HepG2 (cell line): Measurements from ENCODE around the gene TRPT1. TPM values are rescaled to one million over a fixed set of nuclear protein-coding genes. Genes with fewer than 3 reads are reported as not detected.

ENCODE experiments used
- CEBPG ChIP-seq: IDR thresholded peaks from 2 replicates; pipeline ENCODE4 v1.6.1; 2016
- EP300 ChIP-seq, 3 experiments: sonication (generic) in 1 of 3; formaldehyde crosslinking in 1 of 3; IDR thresholded peaks; 2 replicates each; pipeline versions ENCODE4 v1.5.1 to v1.6.1; 2011 to 2020; ENCODE audit warnings: low read depth in 2 of 3, low read length in 2 of 3, borderline replicate concordance in 1 of 3, improper control_type of control experiment in 1 of 3, mild to moderate bottlenecking in 1 of 3, missing genetic modification reagents in 1 of 3, moderate library complexity in 1 of 3
- GABPA ChIP-seq, 2 experiments: IDR thresholded peaks; 2 replicates each; pipeline ENCODE4 v1.6.1; 2011 to 2016; ENCODE audit warnings: low read depth in 2 of 2, low read length in 1 of 2, missing biosample characterization in 1 of 2, missing genetic modification characterization in 1 of 2
- HNF4G ChIP-seq, 2 experiments: sonication (generic) in 1 of 2; formaldehyde crosslinking in 1 of 2; IDR thresholded peaks; 2 replicates each; pipeline versions ENCODE4 v1.4.0 to v1.6.1; 2011 to 2020; ENCODE audit warnings: borderline replicate concordance in 2 of 2, low read depth in 2 of 2, mild to moderate bottlenecking in 2 of 2, low read length in 1 of 2, missing genetic modification reagents in 1 of 2, moderate library complexity in 1 of 2
- KLF15 ChIP-seq: sonication (generic); formaldehyde crosslinking; IDR thresholded peaks from 2 replicates; pipeline ENCODE4 v1.8.1; 2023; ENCODE audit warnings: borderline replicate concordance, mild to moderate bottlenecking, inconsistent platforms, missing genetic modification reagents, mixed read lengths
- MLXIP ChIP-seq: sonication (generic); formaldehyde crosslinking; IDR thresholded peaks from 2 replicates; pipeline ENCODE4 v1.9.0; 2021; ENCODE audit warnings: missing genetic modification reagents, borderline replicate concordance
- NCOA2 ChIP-seq: sonication (generic); formaldehyde crosslinking; IDR thresholded peaks from 2 replicates; pipeline ENCODE4 v1.8.0; 2022; ENCODE audit warnings: inconsistent platforms
- NFATC3 ChIP-seq: sonication (generic); formaldehyde crosslinking; IDR thresholded peaks from 2 replicates; pipeline ENCODE4 v1.5.1; 2020; ENCODE audit warnings: mild to moderate bottlenecking, missing genetic modification reagents
- PITX1 ChIP-seq: sonication (generic); formaldehyde crosslinking; IDR thresholded peaks from 2 replicates; pipeline ENCODE4 v1.5.1; 2020; ENCODE audit warnings: mild to moderate bottlenecking, missing genetic modification reagents
- RFXAP ChIP-seq: sonication (generic); formaldehyde crosslinking; IDR thresholded peaks from 2 replicates; pipeline ENCODE4 v1.4.0; 2020; ENCODE audit warnings: missing genetic modification reagents, borderline replicate concordance
- SPEN ChIP-seq: sonication (generic); formaldehyde crosslinking; IDR thresholded peaks from 2 replicates; pipeline ENCODE4 v1.5.1; 2020; ENCODE audit warnings: low read depth, mild to moderate bottlenecking, missing genetic modification reagents
- TMF1 ChIP-seq: sonication (generic); formaldehyde crosslinking; IDR thresholded peaks from 2 replicates; pipeline ENCODE4 v1.8.1; 2022; ENCODE audit warnings: low read depth, missing genetic modification reagents
- ZMAT3 ChIP-seq: sonication (generic); formaldehyde crosslinking; conservative IDR thresholded peaks from 2 replicates; pipeline ENCODE4 v1.7.0; 2021; ENCODE audit warnings: missing genetic modification reagents
- ZNF317 ChIP-seq: sonication (generic); formaldehyde crosslinking; IDR thresholded peaks from 2 replicates; pipeline ENCODE4 v1.5.0; 2020; ENCODE audit warnings: mild to moderate bottlenecking, missing genetic modification reagents
- ZNF567 ChIP-seq: sonication (generic); formaldehyde crosslinking; IDR thresholded peaks from 2 replicates; pipeline ENCODE4 v1.8.1; 2023; ENCODE audit warnings: mild to moderate bottlenecking, missing genetic modification reagents, borderline replicate concordance
- ZNF660 ChIP-seq: sonication (generic); formaldehyde crosslinking; IDR thresholded peaks from 2 replicates; pipeline ENCODE4 v1.5.1; 2020; ENCODE audit warnings: mild to moderate bottlenecking, low read depth, missing genetic modification reagents, borderline replicate concordance
- ZNF747 ChIP-seq: sonication (generic); formaldehyde crosslinking; IDR thresholded peaks from 2 replicates; pipeline ENCODE4 v1.8.1; 2023; ENCODE audit warnings: missing genetic modification reagents, mild to moderate bottlenecking, borderline replicate concordance
- polyA plus RNA-seq, 8 experiments: library from polyadenylated mRNA; depleted of rRNA in 3 of 8; stranded (reverse) in 7 of 8; unstranded in 1 of 8; fragments of >200 nt; fragmentation: Illumina TruSeq in 4 of 8; extraction: Trizol in 4 of 8; gene quantifications; 2 replicates each; pipeline versions ENCODE4 v1.2.1 to v1.2.3, GENCODE V29; 2011 to 2016; ENCODE audit warnings: low read depth in 4 of 8, missing spikeins in 1 of 8, mixed read lengths in 1 of 8; ENCODE audit not compliant: insufficient read depth in 1 of 8
- total RNA-seq, 5 experiments: library from RNA; depleted of rRNA; stranded (reverse); fragments of >200 nt; fragmentation: Illumina TruSeq; extraction: Trizol; gene quantifications; 2 replicates each; pipeline ENCODE4 v1.2.3, GENCODE V29; 2016; ENCODE audit warnings: low read depth in 1 of 5
- TF ChIP-seq, protein P1 (sequence below): sonication (generic); formaldehyde crosslinking; IDR thresholded peaks from 2 replicates; pipeline ENCODE4 v1.4.0; 2020; ENCODE audit warnings: missing genetic modification reagents, borderline replicate concordance
- TF ChIP-seq, protein P2 (sequence below): sonication (generic); formaldehyde crosslinking; IDR thresholded peaks from 2 replicates; pipeline ENCODE4 v1.4.0; 2020; ENCODE audit warnings: mild to moderate bottlenecking, missing genetic modification reagents
- TF ChIP-seq, protein P3 (sequence below): sonication (generic); formaldehyde crosslinking; IDR thresholded peaks from 2 replicates; pipeline ENCODE4 v1.4.0; 2020; ENCODE audit warnings: mild to moderate bottlenecking, missing genetic modification reagents

TRPT1 gene
- total and polyA plus RNA-seq, 2 of the 13 experiments (the other 11 are each of a cell fraction or from before 2014, with no cell fraction given): 24.8 to 40.7 TPM

GRCh38 chr11:64230171-64230984, 4.4 kb upstream of the TRPT1 start, which contains the start of gene DNAJC4 (continued):
- TF ChIP-seq, protein P1, sequence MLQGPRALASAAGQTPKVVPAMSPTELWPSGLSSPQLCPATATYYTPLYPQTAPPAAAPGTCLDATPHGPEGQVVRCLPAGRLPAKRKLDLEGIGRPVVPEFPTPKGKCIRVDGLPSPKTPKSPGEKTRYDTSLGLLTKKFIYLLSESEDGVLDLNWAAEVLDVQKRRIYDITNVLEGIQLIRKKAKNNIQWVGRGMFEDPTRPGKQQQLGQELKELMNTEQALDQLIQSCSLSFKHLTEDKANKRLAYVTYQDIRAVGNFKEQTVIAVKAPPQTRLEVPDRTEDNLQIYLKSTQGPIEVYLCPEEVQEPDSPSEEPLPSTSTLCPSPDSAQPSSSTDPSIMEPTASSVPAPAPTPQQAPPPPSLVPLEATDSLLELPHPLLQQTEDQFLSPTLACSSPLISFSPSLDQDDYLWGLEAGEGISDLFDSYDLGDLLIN (CRISPR knock-in tag): no peak; the same call in 1 of the 2 replicates
- TF ChIP-seq SPEN (CRISPR knock-in tag) (no peak; the same call in 1 of the 2 replicates), EP300 (IDR thresholded peaks at IDR 0.05; ENCODE audit: low read depth in 2 of 2, low read length in 2 of 2) (no peak), EP300 (CRISPR knock-in tag; IDR thresholded peaks at IDR 0.05; ENCODE audit: borderline replicate concordance) (no peak), ZNF660 (CRISPR knock-in tag) (no peak), MLXIP (no peak), NCOA2 (CRISPR knock-in tag) (no peak), GABPA (IDR thresholded peaks at IDR 0.05; ENCODE audit: low read depth, low read length) (no peak), GABPA (CRISPR knock-in tag; IDR thresholded peaks at IDR 0.05; ENCODE audit: low read depth) (peak; percentile 79), RFXAP (CRISPR knock-in tag) (peak; percentile 23; the same call in 1 of the 2 replicates), ZMAT3 (CRISPR knock-in tag) (no peak), CEBPG (no peak), TMF1 (peak; percentile 82; the same call in 1 of the 2 replicates), ZNF317 (CRISPR knock-in tag) (no peak), ZNF567 (CRISPR knock-in tag) (0 out of 2 replicates have a peak, but pooled peaks have one; percentile 78), KLF15 (no peak), ZNF747 (CRISPR knock-in tag) (peak; percentile 24; the same call in 1 of the 2 replicates), HNF4G (IDR thresholded peaks at IDR 0.05; ENCODE audit: borderline replicate concordance, low read depth, low read length) (no peak), HNF4G (CRISPR knock-in tag; IDR thresholded peaks at IDR 0.05; ENCODE audit: borderline replicate concordance, low read depth) (peak; percentile 18; the same call in 1 of the 2 replicates), NFATC3 (CRISPR knock-in tag) (no peak), PITX1 (CRISPR knock-in tag) (no peak; the same call in 1 of the 2 replicates)
- TF ChIP-seq, protein P2, sequence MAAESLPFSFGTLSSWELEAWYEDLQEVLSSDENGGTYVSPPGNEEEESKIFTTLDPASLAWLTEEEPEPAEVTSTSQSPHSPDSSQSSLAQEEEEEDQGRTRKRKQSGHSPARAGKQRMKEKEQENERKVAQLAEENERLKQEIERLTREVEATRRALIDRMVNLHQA (CRISPR knock-in tag): no peak
- TF ChIP-seq, protein P3, sequence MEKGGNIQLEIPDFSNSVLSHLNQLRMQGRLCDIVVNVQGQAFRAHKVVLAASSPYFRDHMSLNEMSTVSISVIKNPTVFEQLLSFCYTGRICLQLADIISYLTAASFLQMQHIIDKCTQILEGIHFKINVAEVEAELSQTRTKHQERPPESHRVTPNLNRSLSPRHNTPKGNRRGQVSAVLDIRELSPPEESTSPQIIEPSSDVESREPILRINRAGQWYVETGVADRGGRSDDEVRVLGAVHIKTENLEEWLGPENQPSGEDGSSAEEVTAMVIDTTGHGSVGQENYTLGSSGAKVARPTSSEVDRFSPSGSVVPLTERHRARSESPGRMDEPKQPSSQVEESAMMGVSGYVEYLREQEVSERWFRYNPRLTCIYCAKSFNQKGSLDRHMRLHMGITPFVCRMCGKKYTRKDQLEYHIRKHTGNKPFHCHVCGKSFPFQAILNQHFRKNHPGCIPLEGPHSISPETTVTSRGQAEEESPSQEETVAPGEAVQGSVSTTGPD (CRISPR knock-in tag): no peak
